ENCODE results near the gene PCP4L1.

DNA sequence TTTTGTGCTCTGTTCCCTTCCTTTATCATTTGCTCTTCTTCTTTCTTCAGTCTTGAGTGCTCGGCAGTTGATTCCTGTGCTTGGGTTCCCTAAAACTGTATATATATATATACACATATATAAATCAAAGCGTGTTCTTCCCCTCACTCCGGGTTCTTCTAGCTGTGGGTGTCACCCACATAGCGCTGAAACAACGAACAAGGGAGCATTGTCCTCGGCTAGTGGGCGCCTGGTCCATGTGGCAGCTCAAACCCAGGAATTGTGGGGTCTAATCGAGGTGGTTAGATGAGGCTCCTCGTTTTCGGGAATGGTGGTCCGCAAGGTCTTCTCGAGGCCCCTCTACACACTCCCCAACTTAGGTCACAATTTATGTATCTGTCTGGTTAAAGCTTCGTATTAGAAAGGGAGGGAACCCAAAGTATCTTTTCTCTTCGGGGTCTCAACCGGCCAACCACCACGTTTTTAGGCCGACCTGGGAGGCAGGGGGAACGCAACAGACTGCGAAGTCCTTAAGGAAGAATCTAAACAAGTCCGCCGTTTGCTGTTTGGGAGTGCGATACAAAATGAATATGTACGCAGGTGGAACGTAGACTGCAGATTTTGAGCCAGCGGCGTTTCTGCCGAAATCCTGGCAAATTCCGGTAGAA is 55.1 kb downstream of the PCP4L1 start:
- TF ChIP-seq CTCF (conservative IDR thresholded peaks at IDR 0.05) (no peak), EZH2 (IDR thresholded peaks at IDR 0.05; ENCODE audit: low read depth) (no peak)

All from PC-9 (cell line).